SU-DHL-6 (cell line): ENCODE results near the gene SLC24A3.

Source experiments
- H2AFZ ChIP-seq: fragments of 200-600 bp; sonication (generic); 2 replicates; pipeline ENCODE4 v1.6.1; 2014; ENCODE audit warnings: low read depth, mild to moderate bottlenecking, moderate library complexity, mixed read lengths, antibody characterized with exemption, low read length; ENCODE audit not compliant: severe bottlenecking
- H3F3A ChIP-seq: fragments of 200-600 bp; shearing (Covaris generic); 2 replicates; pipeline ENCODE4 v1.6.0; 2016; ENCODE audit warnings: antibody characterized with exemption, mild to moderate bottlenecking; ENCODE audit not compliant: insufficient read depth
- H3K27ac ChIP-seq: fragments of 200-600 bp; sonication (generic); 2 replicates; pipeline ENCODE4 v1.5.1; 2016; ENCODE audit warnings: low read depth, mild to moderate bottlenecking, low read length, moderate library complexity, mixed read lengths
- H3K27me3 ChIP-seq: fragments of 200-600 bp; sonication (generic), shearing (Covaris generic); 2 replicates; pipeline ENCODE4 v1.6.0; 2014; ENCODE audit warnings: mild to moderate bottlenecking, low read length
- H3K36me3 ChIP-seq: fragments of 200-600 bp; sonication (generic); 2 replicates; pipeline ENCODE4 v1.6.1; 2014; ENCODE audit warnings: mild to moderate bottlenecking, low read length, mixed read lengths
- H3K4me2 ChIP-seq: fragments of 300-600, 200-600 bp; shearing (Covaris generic), sonication (generic); 2 replicates; pipeline ENCODE4 v1.6.0; 2014; ENCODE audit warnings: low read length, low read depth, mild to moderate bottlenecking; ENCODE audit not compliant: poor library complexity, severe bottlenecking
- H3K4me3 ChIP-seq: fragments of 200-600 bp; sonication (generic); 2 replicates; pipeline ENCODE4 v1.5.1; 2014; ENCODE audit warnings: antibody characterized with exemption, low read length, mild to moderate bottlenecking, mixed read lengths; ENCODE audit not compliant: insufficient read depth, poor library complexity, severe bottlenecking
- H3K79me2 ChIP-seq: fragments of 200-600 bp; sonication (generic); 2 replicates; pipeline ENCODE4 v1.6.1; 2014; ENCODE audit warnings: mild to moderate bottlenecking, low read length, moderate library complexity; ENCODE audit not compliant: insufficient read depth
- H3K9ac ChIP-seq: fragments of 200-600 bp; sonication (generic); 2 replicates; pipeline ENCODE4 v1.7.0; 2014; ENCODE audit warnings: mild to moderate bottlenecking, low read length
- H3K9me2 ChIP-seq: fragments of 200-600 bp; sonication (generic); replicated peaks from 2 replicates; pipeline ENCODE4 v1.6.1; 2014; ENCODE audit warnings: low read length; ENCODE audit not compliant: insufficient read depth
- H3K9me3 ChIP-seq: fragments of 200-600 bp; sonication (generic); 2 replicates; pipeline ENCODE4 v1.6.1; 2014; ENCODE audit warnings: low read length, mixed read lengths; ENCODE audit not compliant: insufficient read depth
- H4K20me1 ChIP-seq: fragments of 200-600 bp; sonication (generic); 2 replicates; pipeline ENCODE4 v1.6.1; 2014; ENCODE audit warnings: low read depth, mild to moderate bottlenecking, antibody characterized with exemption, low read length, moderate library complexity, mixed read lengths
- EZH2phosphoT487 ChIP-seq: fragments of 200-600 bp; sonication (generic), shearing (Covaris generic); conservative IDR thresholded peaks from 2 replicates; pipeline ENCODE4 v1.6.1; 2018; ENCODE audit warnings: mild to moderate bottlenecking, antibody characterized with exemption, low read length, moderate library complexity, mixed read lengths
- TF ChIP-seq, protein P1 (sequence below): fragments of 200-600 bp; sonication (generic); IDR thresholded peaks from one replicate; pipeline ENCODE4 v1.5.1; 2017; ENCODE audit warnings: antibody characterized with exemption, mild to moderate bottlenecking, low read length, moderate library complexity; ENCODE audit not compliant: insufficient read depth, poor library complexity, severe bottlenecking

The SLC24A3 gene

GRCh38 chr20:19236371-19237055 lies 24.1 kb downstream of the SLC24A3 start:
- Histone ChIP-seq H3K79me2 (no peaks in the 10 kb centered on the region), H2AFZ (no peak overlapping the region), H3K4me2 (no peak overlapping the region), H3K27me3 (no peaks in the 10 kb centered on the region), H3K9ac (no peak overlapping the region), H3K36me3 (no peaks in the 10 kb centered on the region), H3K27ac (no peak overlapping the region), H3K4me3 (no peak overlapping the region), H4K20me1 (no peaks in the 10 kb centered on the region), H3K9me3 (no peaks in the 10 kb centered on the region), H3K9me2 (no peaks in the 10 kb centered on the region), H3F3A (no peaks in the 10 kb centered on the region)
- TF ChIP-seq EZH2phosphoT487: no peak
- TF ChIP-seq, protein P1, sequence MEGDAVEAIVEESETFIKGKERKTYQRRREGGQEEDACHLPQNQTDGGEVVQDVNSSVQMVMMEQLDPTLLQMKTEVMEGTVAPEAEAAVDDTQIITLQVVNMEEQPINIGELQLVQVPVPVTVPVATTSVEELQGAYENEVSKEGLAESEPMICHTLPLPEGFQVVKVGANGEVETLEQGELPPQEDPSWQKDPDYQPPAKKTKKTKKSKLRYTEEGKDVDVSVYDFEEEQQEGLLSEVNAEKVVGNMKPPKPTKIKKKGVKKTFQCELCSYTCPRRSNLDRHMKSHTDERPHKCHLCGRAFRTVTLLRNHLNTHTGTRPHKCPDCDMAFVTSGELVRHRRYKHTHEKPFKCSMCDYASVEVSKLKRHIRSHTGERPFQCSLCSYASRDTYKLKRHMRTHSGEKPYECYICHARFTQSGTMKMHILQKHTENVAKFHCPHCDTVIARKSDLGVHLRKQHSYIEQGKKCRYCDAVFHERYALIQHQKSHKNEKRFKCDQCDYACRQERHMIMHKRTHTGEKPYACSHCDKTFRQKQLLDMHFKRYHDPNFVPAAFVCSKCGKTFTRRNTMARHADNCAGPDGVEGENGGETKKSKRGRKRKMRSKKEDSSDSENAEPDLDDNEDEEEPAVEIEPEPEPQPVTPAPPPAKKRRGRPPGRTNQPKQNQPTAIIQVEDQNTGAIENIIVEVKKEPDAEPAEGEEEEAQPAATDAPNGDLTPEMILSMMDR: no peak

GRCh38 chr20:19241440-19241839 lies 29.0 kb downstream of the SLC24A3 start:
- no peaks in the 10 kb centered on the region for H4K20me1 ChIP-seq
- no peaks in the 10 kb centered on the region for H3K9me2 ChIP-seq
- no peak overlapping the region for H3K4me3 ChIP-seq
- H3K27me3 ChIP-seq: no peaks in the 10 kb centered on the region
- H3K36me3 ChIP-seq: no peaks in the 10 kb centered on the region
- no peaks in the 10 kb centered on the region for H3F3A ChIP-seq
- no peak overlapping the region for H2AFZ ChIP-seq
- no peak overlapping the region for H3K4me2 ChIP-seq
- no peaks in the 10 kb centered on the region for H3K9me3 ChIP-seq
- H3K9ac ChIP-seq: no peak overlapping the region
- TF ChIP-seq EZH2phosphoT487: no peak
- TF ChIP-seq, protein P1: no peak
- H3K79me2 ChIP-seq: no peaks in the 10 kb centered on the region
- no peak overlapping the region for H3K27ac ChIP-seq

- Histone ChIP-seq H3K4me2 (no peak overlapping the region), H3F3A (no peaks in the 10 kb centered on the region), H4K20me1 (no peaks in the 10 kb centered on the region), H2AFZ (no peak overlapping the region), H3K27ac (no peak overlapping the region), H3K79me2 (no peaks in the 10 kb centered on the region), H3K27me3 (no peaks in the 10 kb centered on the region), H3K36me3 (no peaks in the 10 kb centered on the region), H3K9ac (no peak overlapping the region), H3K9me3 (no peaks in the 10 kb centered on the region), H3K9me2 (no peaks in the 10 kb centered on the region), H3K4me3 (no peak overlapping the region)
- TF ChIP-seq EZH2phosphoT487: no peak
- TF ChIP-seq, protein P1: no peak
Measured at GRCh38 chr20:19244291-19244690, 31.8 kb downstream of the SLC24A3 start.
